ENCODE data around the gene DAAM2. TPM values are rescaled to one million over a fixed set of nuclear protein-coding genes. Genes with fewer than 3 reads are reported as not detected.

Gene DAAM2
- total and polyA plus RNA-seq, 2 of the 8 experiments (the other 6 are each of a cell fraction or from before 2014, with no cell fraction given), result 1.5 to 2.9 TPM

DNA sequence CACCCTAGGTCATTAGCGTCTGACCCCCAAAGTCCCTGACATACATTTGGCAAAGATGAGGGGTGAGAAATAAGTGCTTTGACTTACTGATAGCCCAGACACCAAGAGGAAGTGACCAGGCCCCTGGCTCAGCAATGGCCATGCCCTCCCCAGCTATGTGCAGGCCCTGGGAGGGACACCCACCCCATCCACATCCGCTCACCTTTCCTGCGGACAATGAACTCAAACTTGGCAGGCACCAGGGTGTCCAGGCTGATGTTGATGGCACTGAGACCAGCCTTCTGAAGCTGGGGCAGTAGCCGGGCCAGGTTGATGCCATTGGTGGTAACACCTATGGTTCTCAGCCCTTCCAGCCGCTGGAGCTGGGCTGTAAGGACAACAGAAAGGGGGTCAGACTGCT, 123.7 kb downstream of the DAAM2 start:
- POLR2A ChIA-PET (ENCODE audit: partially characterized antibody), result no interaction called here
- DNase-seq (ENCODE audit: low read depth in 1 of 2, low spot score in 2 of 2), result no peak
- no peak for TF ChIP-seq TAF1 (IDR thresholded peaks at IDR 0.05; ENCODE audit: low read depth, low read length)
- TF ChIP-seq E2F6 (IDR thresholded peaks at IDR 0.05), result no peak
- TF ChIP-seq CBX5 (IDR thresholded peaks at IDR 0.05; ENCODE audit: low read depth, low read length), result no peak
- TF ChIP-seq POLR2AphosphoS5 (IDR thresholded peaks at IDR 0.05; ENCODE audit: low read depth, low read length), result no peak
- TF ChIP-seq JUND (IDR thresholded peaks at IDR 0.05; ENCODE audit: low read length), result no peak
- no peak for TF ChIP-seq GABPA (IDR thresholded peaks at IDR 0.05; ENCODE audit: borderline replicate concordance, insufficient read depth, low read length)
- TF ChIP-seq SIN3A (conservative IDR thresholded peaks at IDR 0.05 in 1 of 2, IDR thresholded peaks at IDR 0.05 in 1 of 2; ENCODE audit: low read depth in 1 of 2, low read length in 2 of 2), result no peak
- no peak for TF ChIP-seq SP2 (IDR thresholded peaks at IDR 0.05; ENCODE audit: low read length)
- TF ChIP-seq, protein P1, sequence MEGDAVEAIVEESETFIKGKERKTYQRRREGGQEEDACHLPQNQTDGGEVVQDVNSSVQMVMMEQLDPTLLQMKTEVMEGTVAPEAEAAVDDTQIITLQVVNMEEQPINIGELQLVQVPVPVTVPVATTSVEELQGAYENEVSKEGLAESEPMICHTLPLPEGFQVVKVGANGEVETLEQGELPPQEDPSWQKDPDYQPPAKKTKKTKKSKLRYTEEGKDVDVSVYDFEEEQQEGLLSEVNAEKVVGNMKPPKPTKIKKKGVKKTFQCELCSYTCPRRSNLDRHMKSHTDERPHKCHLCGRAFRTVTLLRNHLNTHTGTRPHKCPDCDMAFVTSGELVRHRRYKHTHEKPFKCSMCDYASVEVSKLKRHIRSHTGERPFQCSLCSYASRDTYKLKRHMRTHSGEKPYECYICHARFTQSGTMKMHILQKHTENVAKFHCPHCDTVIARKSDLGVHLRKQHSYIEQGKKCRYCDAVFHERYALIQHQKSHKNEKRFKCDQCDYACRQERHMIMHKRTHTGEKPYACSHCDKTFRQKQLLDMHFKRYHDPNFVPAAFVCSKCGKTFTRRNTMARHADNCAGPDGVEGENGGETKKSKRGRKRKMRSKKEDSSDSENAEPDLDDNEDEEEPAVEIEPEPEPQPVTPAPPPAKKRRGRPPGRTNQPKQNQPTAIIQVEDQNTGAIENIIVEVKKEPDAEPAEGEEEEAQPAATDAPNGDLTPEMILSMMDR (IDR thresholded peaks at IDR 0.05; ENCODE audit: control extremely low read depth in 1 of 3, insufficient read depth in 1 of 3, low read depth in 1 of 3, low read length in 3 of 3), result no peak
- TF ChIP-seq KDM4A (IDR thresholded peaks at IDR 0.05; ENCODE audit: low read depth, low read length, severe bottlenecking), result no peak
- no peak for TF ChIP-seq CBX8 (IDR thresholded peaks at IDR 0.05; ENCODE audit: borderline replicate concordance, low read depth, low read length)

More for the DNA sequence above, 123.7 kb downstream of the DAAM2 start:
- Histone ChIP-seq H2AK5ac (ENCODE audit: low read depth, low read length) (no peak overlapping the region), H3K27ac (ENCODE audit: low read depth, low read length) (no peak overlapping the region), H3K4me2 (ENCODE audit: insufficient read depth in 1 of 2, low read depth in 2 of 2, low read length in 2 of 2) (no peak overlapping the region), H3K23me2 (ENCODE audit: low read depth, low read length) (no peaks in the 10 kb centered on the region), H2BK15ac (ENCODE audit: low read length) (no peak overlapping the region), H3K14ac (ENCODE audit: insufficient read length) (no peak overlapping the region), H3K9ac (replicated peaks in 1 of 4; ENCODE audit: extremely low read depth in 1 of 4, low read depth in 3 of 4, low read length in 3 of 4) (no peak overlapping the region), H3K56ac (replicated peaks; ENCODE audit: insufficient read length, low read depth, low read length) (no peak overlapping the region), H2BK20ac (ENCODE audit: low read length) (no peak overlapping the region), H4K5ac (ENCODE audit: insufficient read length, low read depth, low read length) (no peak overlapping the region), H3K23ac (ENCODE audit: insufficient read length) (no peak overlapping the region), H4K20me1 (replicated peaks in 1 of 2; ENCODE audit: control insufficient read depth in 1 of 2, insufficient read depth in 2 of 2, low read length in 2 of 2) (no peaks in the 10 kb centered on the region), H3K79me1 (ENCODE audit: low read depth, low read length) (no peaks in the 10 kb centered on the region), H2BK5ac (ENCODE audit: low read depth, low read length) (no peak overlapping the region), H3K18ac (ENCODE audit: extremely low read depth, low read length) (no peak overlapping the region), H3K4me1 (replicated peaks in 1 of 4; ENCODE audit: control insufficient read depth in 3 of 4, insufficient read depth in 4 of 4, low read length in 3 of 4) (no peaks in the 10 kb centered on the region), H2BK12ac (ENCODE audit: low read depth, low read length) (no peak overlapping the region), H2BK120ac (replicated peaks; ENCODE audit: low read depth, low read length) (no peak overlapping the region), H3K4me3 (ENCODE audit: extremely low read depth in 1 of 4, insufficient read depth in 2 of 4, low read depth in 3 of 4, low read length in 4 of 4) (no peak overlapping the region), H3K9me3 (ENCODE audit: insufficient read depth in 2 of 2, low read depth in 1 of 2, low read length in 1 of 2) (no peaks in the 10 kb centered on the region), H3K27me3 (replicated peaks in 1 of 4; ENCODE audit: control insufficient read depth in 3 of 4, extremely low read depth in 1 of 4, insufficient read depth in 3 of 4, low read length in 3 of 4) (no peaks in the 10 kb centered on the region), H4K8ac (ENCODE audit: extremely low read depth, insufficient read depth, low read length) (no peak overlapping the region; the same call in 1 of the 2 replicates), H3K4ac (replicated peaks; ENCODE audit: insufficient read length, low read depth, low read length) (no peak overlapping the region), H4K91ac (replicated peaks; ENCODE audit: insufficient read length, low read length) (no peak overlapping the region), H2AFZ (ENCODE audit: low read length) (no peak overlapping the region), H3K36me3 (ENCODE audit: control insufficient read depth in 2 of 4, insufficient read depth in 4 of 4, low read length in 3 of 4) (peaks cover 0 to 8% (median 1%) of the 10 kb centered on the region in 4 experiments; a peak in 2 of 8 replicates), H3K79me2 (ENCODE audit: control insufficient read depth in 1 of 2, insufficient read depth in 2 of 2, low read length in 2 of 2) (no peaks in the 10 kb centered on the region; a peak in 1 of 4 replicates)
- 98% methylated on average over 4 of the region's 5 CpGs; no CpG with 5 or more reads in 1 of the 2 experiments for WGBS, 2 experiments (ENCODE audit: extremely low coverage in 1 of 2, insufficient coverage in 1 of 2, insufficient read length in 1 of 2, insufficient replicate concordance in 2 of 2, low coverage in 1 of 2, low lambda C conversion rate in 2 of 2, missing lambda C conversion rate in 1 of 2)
- CTCF ChIA-PET (ENCODE audit: partially characterized antibody), result interaction anchor here (0.5 to 2.5 kb wide), 5 partner anchors 11 to 672 kb away, joined by 3 to 16 read pairs (median 3); partner anchors contain the start of gene LRFN2
- FAIRE-seq, result no peak
